Stimulated activated CD4-positive, alpha-beta T cell treated with anti-CD3 and anti-CD28 coated beads, Interleukin-4, amount 100 ng/mL, for 4 hours (primary cell): ENCODE measurements around the gene GPR139.

ENCODE experiments used
- DNase-seq, 2 experiments: peaks; one replicate each; pipeline ENCODE4 v3.0.0-alpha.2; 2020

The GPR139 gene

DNA sequence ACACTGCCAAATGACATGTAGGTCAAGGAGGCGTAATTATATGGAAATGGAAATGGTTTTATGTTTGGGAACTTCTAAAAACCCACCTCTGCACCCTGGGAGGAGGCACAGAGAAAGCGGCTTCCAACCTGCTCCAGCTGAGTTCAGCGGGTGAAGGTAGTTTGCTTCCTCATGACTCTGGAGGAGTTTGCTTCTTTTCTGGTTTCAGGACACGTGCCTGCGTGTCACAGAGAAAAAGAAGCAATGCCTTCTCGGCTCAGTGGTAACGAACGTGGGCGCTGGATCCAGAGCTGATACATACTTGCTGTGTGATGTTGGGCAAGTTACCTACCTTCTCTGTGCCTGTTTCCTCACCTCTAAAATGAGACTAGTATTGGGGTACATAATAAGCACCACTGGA, 22.1 kb downstream of the GPR139 start:
- DNase-seq: no peak

DNA sequence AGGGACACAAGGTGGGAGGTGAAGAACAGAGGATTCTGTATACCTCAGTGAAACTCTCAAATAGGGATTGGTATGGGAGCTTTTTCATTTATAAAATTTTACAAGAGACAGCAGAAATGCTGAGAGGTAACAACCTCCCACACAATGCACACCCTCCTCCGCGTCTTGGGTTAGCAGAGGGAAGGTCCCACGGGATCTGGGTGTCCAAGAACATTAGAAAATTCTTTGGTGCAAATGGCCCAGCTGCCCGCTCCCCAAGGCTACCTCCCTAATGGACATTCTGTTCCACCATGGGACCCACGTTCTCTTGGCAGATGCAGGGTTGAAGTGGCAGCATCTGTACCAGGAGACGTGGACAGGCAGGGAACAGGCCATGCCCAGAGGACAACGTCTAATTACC, 22.5 kb downstream of the GPR139 start:
- DNase-seq: no peak

DNA sequence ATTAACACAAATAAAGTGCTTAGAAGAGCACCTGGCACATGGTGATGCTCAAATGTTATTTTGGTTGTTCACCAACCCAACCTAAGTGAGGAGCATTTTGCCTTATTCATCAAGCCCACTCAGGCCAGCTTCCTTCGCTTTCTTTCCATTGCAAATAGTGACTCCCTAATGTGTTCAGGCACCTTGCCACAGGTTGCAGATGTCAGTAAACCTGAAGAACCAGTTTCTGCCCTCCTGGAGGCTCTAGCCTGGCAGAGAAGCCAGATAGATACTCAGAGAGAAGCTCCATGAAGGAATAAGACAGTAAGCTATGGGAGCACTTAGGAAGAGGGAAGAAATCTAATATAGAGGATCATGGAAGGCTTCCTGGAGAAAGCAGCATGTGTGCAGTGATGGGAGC, 23.9 kb downstream of the GPR139 start:
- no peak for DNase-seq

- no peak for DNase-seq
These were observed 27.8 kb downstream of the GPR139 start for GRCh38 chr16:20045886-20046285.

GRCh38 chr16:20042848-20043247, 30.8 kb downstream of the GPR139 start:
- DNase-seq: no peak

- no peak for DNase-seq
These were observed 31.6 kb downstream of the GPR139 start for GRCh38 chr16:20041924-20042596.

DNA sequence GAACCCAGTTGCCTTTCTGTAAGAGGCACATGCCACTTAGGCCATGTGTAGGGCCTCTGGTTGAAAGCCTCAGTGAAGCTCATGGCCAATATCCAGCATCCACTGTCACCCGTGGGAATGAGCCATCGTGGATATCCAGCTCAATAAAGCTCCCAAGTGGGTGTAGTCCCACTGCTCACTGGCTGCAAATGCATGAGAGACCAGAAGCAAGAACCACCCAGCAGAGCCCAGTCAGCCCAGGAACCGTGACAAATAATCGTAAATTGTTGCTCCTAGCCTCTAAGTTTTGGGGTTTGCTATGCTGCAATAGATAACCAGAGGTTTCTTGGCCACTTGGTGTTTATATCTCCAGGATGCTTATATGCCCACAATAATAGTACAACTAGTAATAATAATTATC, 33.7 kb downstream of the GPR139 start:
- no peak for DNase-seq

DNA sequence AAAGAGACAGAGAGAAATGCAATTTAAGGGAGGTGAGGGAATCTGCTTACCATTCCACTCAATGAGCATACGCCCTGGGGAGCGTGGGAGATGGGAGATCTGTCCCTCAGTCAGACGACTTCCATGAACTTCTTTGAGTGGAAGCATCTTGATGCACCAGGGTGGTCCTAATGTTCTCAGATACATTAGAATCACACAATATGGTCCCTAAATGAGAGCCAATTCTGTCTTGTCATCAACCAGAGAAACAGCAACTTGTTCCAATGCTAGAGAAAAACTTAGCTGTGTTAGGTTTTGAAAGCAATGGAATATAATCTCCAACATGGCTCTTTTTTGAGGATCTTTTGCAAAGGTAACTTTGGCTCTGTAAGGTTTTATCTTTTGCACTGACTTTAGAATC, 44.1 kb downstream of the GPR139 start:
- no peak for DNase-seq

GRCh38 chr16:20026361-20027072, 47.2 kb downstream of the GPR139 start:
- DNase-seq: no peak

DNA sequence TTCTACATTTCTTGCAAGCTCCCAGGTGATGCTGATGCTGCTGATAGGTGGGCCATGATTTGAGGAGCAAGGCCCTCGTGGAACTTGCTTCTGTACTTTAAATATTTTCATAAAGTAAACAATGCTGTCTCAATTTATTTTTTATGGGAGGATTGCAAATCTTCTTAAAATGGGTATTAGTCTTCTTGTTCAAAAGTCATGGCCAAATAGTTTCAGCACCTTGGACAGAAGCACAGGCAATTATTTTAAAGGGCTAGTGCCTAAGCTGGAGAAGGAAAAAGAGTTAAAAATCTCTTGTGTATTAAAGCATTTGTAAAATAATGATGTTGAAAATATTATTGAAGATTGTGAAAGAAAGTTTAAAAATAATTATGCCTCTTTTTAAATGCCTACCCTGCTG, 50.5 kb downstream of the GPR139 start:
- DNase-seq: no peak

DNA sequence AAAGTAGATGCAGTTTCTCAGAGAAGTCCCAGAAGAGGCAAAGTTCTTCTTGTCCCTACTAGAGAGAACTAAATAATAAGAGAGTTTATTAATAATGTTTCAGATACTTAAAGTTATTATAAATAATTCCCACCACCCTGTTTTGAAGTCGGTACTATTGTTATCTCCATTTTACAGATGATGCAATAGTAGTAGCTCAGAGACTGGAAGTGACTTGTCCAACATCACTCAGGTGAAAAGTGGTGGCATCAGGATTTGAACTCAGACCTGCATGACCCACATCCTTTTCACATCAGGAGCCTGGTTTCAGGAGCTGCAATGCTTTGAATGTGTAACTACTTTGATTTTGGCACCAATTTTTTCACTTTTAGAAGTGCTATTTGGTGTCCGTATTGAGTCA, 52.7 kb downstream of the GPR139 start:
- DNase-seq: no peak

- no peak for DNase-seq
These were observed 53.6 kb downstream of the GPR139 start for GRCh38 chr16:20020083-20020482.

DNA sequence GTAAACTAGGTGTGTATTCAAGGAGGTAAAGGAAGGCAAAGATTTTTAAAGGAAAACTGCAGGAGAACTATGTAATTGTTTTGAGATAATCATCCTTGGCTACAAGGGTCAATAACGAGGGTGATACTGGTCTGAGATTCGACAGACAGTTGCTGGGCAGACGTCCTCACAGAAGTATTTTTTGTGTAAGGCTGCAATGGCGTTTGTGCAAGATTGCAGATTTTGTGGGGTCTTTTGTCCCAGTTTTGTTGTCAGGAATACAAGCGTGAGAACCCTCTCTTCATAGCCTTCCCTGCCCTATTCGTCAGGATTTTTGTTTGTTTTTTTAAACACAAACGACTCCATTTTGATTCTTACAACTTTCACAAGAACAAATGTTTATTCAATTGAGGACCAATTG, 57.5 kb downstream of the GPR139 start:
- DNase-seq: no peak

DNA sequence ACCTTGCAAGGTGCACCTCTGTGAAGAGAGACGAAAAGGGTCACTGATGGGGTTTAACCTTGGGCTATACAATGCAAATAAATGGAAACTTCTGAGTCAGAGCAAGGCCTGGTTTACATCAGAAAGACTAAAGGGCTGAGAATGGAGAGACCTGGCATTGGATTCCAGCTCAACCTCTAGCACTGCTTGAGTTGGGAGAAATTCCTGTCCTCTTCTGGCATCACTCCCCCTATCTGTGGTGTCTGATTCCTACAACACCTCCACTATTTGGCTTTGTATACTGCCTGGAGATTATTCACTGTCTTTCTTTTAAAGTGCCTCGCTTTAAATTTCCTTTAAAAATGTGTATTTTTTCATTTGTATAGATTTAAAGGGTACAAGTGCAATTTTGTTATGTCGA, 68.8 kb downstream of the GPR139 start:
- no peak for DNase-seq

DNA sequence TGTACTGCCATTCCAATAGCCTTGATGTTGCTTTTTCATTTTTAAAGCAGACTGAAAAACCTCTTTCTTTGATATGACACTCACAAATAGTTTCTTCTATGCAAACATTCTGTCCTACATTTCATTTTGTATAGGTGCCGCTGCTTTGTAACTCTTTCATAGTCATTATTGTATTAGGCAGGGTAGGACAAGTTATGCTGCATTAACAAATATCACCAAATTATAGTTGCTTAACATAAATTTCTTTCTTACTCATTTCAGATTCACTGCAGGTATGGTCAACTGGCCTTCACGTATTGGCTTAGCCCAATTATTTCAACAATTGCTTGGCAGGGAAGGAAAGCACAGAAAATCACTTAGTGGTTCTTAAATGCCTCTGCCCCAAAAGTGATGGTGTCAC, 70.8 kb downstream of the GPR139 start:
- no peak for DNase-seq

DNA sequence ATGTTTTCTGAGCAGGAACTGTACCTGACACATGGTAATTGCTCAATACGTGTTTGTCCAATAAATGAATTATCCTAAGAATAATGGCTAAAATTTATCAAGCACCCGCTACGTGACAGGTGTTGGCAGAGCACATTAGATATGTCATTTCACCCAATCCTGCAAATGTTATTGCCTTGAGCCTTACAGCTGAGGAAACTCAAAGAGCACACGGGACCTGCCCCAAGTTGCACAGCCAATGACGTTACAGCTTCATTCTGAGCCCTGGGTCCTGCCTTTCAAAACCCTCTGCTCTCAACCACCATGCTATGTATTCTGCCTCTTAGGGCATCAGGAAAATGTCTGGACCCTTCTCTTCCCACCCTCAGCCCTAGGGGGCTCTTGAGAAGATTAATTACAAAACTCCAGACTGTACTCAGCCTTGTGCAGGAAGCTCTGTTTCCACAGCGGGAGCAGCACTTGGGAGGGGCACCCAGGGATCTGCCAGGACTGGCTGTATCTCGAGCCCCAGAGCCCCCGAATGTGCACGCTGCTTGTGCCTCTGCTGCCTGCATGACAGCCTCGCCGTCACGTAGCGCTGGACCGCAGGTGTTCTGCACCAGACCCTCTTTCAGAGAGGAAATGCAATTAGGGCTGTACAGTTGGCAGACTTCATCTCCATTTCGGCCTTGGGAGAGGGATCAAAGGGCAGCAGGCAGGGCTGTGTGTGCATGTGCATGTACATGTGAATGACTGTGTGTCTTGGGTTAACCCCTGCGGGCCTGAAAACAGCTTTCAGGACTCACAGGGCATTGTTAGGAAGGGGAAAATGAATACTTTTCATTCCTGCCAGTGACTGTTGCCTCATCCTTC, 71.6 kb downstream of the GPR139 start:
- DNase-seq: no peak

DNA sequence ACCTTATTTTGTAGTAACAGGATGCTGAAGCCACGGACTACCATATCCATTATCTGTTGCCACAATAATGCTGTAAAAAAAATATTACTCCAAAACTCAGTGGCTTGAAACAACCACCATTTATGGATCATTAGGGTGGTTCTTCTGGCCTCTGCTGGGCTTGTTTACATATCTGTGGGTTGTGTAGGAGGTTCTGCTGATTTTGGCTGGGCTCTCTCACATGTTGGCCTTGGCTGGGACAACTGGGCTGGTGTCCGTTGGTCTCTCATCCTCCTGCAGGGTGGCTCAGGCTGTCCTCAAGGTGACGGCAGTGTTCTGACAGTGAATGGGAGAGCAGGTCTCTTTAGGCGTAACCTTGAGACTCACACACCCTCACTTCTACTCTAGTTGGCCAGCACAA, 76.0 kb downstream of the GPR139 start:
- no peak for DNase-seq

GRCh38 chr16:19997264-19997663, 76.4 kb downstream of the GPR139 start:
- DNase-seq: no peak

DNA sequence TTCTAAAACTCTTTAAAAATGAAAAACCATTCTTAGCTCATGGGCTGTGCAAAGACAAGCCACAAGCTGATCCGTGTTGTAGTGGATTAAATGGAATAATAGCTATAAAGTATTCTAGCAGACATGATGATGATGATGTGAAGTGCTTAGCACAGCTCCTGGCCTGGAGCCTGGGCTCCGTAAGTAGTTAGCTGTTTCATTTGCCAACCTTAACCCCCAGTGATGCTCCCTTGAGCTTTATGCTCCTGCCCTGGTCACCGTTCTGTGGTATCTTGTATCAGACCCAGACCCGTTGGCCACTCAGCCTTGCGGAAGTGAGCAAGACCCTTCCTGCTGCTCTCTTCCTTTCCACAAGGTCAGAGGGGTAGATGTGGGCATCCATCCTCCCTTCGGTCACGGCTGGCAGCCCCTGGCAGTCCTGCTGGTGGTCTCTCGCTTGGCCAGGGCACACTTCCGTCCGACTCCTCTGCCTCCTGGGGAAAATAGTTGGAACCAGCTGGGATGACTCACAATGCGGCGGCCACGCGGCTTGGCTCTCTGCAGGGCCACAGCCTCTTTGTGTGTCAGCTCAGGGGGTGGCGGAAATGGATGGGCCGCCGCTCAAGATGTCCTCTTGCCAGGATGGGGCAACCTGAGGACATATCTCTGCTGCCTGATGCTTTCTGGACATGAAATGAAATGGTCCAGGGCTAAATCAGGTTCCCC, 79.1 kb downstream of the GPR139 start:
- no peak for DNase-seq

GRCh38 chr16:19991614-19992013, 82.1 kb downstream of the GPR139 start:
- no peak for DNase-seq

DNA sequence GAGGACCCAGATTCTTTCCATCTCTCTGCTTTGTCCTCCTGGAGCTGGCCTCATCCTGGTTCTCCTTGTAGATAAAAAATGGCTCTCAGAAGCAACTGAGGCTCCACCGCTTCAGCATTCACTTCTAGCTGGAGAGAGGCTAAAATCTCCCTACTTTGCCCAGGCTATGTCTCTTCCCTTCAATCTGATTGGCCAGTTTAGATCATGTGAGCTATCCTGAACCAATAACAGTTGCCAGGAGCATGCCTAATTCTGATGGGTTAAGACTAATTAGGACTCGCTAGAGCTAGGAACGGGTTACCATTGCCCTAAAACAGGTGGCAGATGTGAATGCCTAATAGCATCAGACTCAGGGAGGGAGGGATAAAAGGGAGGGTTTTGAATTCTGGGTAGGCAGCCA, 89.6 kb downstream of the GPR139 start:
- DNase-seq: no peak
